SU-DHL-6 (cell line): Measurements from ENCODE around the gene ANXA11.

Source experiments
- CTCF ChIP-seq: fragments of 200-600 bp; sonication (generic); IDR thresholded peaks from one replicate; pipeline ENCODE4 v1.5.1; 2017; ENCODE audit warnings: antibody characterized with exemption, mild to moderate bottlenecking, low read length, moderate library complexity; ENCODE audit not compliant: insufficient read depth, poor library complexity, severe bottlenecking
- EZH2phosphoT487 ChIP-seq: fragments of 200-600 bp; sonication (generic), shearing (Covaris generic); conservative IDR thresholded peaks from 2 replicates; pipeline ENCODE4 v1.6.1; 2018; ENCODE audit warnings: mild to moderate bottlenecking, antibody characterized with exemption, low read length, moderate library complexity, mixed read lengths

GRCh38 chr10:80150172-80150571 lies 55.2 kb downstream of the ANXA11 start:
- TF ChIP-seq CTCF (no peak), EZH2phosphoT487 (no peak)
